DMS53 (cell line): ENCODE results near the gene CDC42EP1.
"Not testable (repeated sequence)": the region's sequence is repeated elsewhere in the genome, so short reads cannot be mapped to it uniquely, and the experiment has no call there.

Source experiments
- DNase-seq: peaks from one replicate; lab custom pipeline; 2025; lab: John Stamatoyannopoulos, UW

CDC42EP1 gene

GRCh38 chr22:37559901-37560607 is at the start of gene CDC42EP1:
TSS of gene CDC42EP1 (plus strand) at chr22:37560480. CDS start at chr22:37566350, 5,870 bp downstream.
- DNase-seq: peak; percentile 36

GRCh38 chr22:37511395-37512104 is 48.7 kb upstream of the CDC42EP1 start:
- DNase-seq: peak; percentile 26

GRCh38 chr22:37514526-37515051 is 45.7 kb upstream of the CDC42EP1 start:
- no peak for DNase-seq

DNA sequence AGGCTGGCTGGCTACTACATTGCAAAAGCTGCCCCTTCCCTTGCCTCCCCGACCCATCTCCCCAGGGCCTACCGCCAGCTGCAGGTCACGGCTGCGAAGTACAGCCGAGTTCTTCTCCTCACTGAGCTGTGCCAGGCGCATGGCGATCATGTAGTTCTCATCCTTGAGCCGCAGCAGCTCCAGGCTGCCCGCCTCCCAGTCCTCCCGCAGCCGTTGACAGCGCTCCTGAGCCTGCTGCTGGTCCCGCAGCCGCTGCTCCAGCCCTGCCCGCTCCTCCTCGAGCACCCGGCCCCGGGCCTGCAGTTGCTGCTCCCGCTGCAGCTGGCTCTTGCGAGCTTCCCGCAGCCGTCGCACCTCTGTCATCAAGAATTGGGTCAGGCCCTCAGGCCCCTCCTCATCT is 44.4 kb upstream of the CDC42EP1 start:
- DNase-seq: no peak

DNA sequence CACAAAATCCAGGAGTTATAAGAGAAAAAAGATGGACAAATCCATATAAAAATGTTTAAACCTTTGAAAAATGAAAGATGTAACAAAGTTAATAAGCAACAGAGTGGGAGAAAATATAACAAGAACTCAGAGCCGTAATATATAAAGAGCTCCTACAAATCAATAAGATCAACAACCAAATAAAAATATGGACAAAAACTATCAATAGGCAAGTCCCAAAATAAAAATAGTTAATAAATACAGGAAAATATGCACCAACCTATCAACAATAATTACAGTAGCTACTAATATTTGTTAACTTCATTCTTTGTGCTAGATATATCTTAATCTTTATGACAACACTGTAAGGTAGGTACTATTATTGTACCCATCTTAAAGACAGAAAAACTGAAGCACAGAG is 43.8 kb upstream of the CDC42EP1 start:
- DNase-seq: no peak

- no peak for DNase-seq
Measured at GRCh38 chr22:37517826-37518450, 42.3 kb upstream of the CDC42EP1 start.

DNA sequence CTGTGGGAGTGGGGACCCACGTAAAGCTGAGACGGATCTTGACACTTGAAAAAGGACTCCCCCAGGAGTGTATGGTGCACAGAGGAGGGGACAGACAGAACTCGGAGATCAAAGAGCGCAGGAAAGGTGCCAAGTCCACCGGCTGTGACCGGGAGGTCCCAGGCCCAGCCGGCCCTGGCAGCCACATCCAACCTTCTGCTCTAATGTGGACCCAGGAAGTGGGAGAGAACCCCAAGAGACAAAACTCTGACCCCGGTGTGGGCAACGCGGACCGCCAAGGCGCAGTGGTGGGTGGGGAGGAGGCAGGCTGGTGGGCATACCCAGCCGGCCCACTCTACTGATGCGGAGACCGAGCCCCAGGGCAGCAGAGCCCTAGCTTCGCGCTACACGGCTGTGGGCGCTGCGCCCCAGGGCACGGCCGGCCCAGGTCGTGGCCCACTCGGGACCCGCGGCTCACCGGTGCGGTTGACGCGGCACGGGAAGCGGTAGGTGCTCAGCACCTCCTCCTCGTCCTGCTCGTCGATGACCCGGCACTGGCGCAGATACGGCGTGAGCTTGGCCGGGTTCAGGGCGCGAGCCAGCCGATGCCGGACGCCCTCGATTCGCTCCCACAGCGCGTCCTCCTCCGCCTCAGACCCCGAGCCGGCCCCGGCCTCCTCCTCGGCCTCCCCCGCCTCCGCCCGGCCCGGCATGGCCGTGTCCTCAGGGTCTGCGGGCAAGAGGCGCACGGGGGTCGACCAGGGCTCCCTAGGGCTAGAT is 41.6 kb upstream of the CDC42EP1 start:
- DNase-seq: peak; percentile 38

DNA sequence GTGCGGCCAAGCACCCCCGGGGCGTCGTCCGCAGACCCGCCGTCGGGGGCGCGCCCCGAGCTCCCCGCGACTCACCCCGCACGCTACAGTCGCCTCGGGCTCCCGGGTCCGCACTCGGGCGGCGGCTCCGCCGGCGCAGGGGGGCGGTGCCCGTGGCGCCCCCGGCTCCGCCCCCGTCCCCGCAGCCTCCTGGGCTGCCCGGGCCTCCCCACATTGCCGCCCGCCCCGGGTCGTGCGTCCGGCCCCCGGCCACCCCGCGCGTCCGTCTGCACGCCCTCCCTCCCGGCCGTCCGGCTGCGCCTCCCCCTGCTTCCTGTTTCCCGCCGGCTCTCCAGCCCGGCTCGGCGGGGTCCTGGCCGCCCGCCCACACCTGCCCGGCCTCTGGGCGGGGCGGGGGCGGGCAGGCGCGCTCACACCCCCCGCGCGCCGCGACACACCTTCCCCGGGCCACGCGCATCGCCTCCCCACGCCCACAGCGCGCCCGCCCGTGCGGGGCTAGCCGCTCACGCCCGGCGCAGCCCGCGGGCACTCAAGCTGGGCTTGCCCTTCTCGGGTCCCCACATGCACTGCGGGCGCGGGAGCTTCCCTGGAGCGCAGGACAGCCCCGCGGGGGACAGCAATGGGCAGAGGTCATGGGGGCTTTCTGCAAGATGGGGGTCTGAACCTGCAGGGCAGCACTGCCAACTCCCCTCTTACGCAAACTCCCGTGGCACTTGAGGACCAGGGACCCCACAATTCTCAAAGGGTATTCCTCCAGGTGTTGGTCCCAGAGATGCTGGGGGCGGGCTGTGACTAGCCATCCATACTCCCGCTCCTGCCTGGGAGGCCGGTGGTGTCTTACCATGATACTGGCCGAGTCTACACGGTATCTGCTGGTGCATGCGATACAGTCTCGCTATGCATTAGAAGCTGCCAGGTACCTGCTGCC is 40.7 kb upstream of the CDC42EP1 start, which contains the start of gene CARD10:
Gene CARD10, minus strand, starts transcription at position 148 of the 928 bp plus-strand sequence. CDS start 215 bp downstream, outside the sequence.
- peak; percentile 56 for DNase-seq

DNA sequence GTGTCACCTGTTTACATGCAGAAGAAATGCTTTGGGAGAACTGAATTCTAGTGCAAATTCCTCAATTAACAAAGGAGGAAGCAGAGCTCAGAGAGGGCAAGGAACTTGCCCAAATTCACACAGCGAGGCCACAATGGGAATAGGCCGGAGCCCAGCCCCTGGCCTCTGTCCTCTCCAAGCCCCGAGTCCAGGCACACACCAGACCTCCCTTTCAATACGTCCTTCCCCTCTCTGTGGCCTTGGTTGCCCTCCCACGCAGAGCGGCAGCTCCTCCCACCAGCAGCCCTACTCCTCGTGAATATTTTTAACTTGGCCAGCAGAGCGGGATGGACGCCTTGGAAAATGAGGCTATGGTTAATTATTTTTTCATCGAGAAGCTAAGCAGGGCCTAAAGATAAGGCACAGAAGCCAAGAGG is 39.5 kb upstream of the CDC42EP1 start:
- DNase-seq: no peak

- no peak for DNase-seq
Measured at GRCh38 chr22:37521236-37521739, 39.0 kb upstream of the CDC42EP1 start.

DNA sequence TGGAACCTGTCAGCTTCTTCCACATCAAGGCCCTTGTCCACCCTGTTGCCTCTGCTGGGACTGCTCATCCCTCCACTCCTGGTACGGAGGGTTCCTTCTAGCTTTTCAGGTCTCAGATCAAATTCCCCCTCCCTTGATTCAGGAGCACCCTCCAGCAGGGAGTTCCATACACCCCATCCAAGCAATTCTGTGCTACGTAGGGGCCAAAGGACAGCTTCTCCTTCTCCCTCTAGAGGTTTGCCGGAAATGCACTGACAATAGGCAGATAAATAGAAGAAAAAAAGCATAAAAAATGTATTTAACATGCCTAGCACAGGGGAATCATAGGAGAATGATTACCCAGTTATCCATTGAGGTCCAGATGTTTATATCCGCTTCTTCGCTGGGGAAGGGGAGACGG is 37.8 kb upstream of the CDC42EP1 start:
- no peak for DNase-seq

DNA sequence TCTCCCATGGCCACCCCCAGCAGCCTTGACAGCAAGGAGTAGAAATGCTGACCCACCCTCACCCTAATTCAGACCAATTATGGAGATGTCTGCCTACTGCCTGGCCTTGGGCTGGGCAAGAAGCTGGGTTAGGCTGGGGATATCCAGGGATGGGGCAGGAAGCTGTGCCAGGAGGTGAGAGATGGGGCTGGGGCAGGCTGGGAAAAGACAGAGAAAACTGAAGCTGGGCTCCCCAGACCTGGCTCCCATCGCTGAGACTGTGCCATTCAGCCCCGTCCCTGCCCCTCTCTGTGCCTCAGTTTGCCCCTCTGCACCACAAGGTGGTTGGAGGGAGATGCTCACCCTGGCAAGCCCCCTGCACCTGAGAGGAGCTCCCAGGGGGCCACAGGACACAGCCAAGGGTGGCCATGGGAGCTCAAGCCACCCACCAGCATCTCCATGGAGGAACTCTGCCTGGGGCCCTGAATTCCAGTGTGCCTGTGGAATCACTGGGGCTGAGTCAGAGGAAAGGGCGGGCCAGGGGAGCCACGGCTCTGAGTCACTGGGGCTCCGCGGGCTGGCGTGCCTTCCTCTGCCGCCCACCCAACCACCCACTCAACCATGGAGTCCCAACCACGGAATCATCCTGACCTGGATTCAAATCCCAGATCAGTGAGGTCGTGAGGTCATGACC is 35.1 kb upstream of the CDC42EP1 start:
- no peak for DNase-seq

DNA sequence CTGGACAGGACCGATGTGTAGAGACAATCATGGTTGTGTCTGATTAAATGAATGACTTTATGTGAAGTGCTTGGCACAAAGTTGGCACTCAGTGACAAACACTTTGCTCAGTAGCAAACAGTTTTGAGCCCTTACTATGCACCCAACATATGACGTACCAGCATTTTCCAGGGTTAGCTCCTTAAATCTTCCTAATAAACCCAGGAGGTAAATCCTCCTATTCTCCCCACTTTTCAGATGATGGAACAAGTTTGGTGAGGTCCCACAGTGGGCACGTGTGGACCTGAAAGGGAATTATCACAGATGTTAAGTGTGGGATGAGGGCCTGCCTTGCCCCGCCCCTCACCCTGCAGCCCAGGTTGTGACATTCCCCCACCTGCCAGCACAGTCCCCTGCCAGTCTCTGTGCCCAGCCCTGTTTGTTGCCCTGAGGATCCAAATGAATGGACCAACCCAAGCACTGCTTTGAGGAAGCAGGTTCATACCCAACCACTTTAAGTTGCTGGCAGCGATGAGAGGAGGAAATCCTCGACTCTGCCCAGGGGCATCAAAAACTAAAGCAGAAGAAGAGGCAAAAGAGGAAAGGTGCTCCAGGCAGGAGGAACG is 34.4 kb upstream of the CDC42EP1 start:
- no peak for DNase-seq

- no peak for DNase-seq
Measured at GRCh38 chr22:37526376-37526775, 33.9 kb upstream of the CDC42EP1 start.

- not testable (repeated sequence) for DNase-seq
Measured at GRCh38 chr22:37527081-37527752, 33.1 kb upstream of the CDC42EP1 start.

GRCh38 chr22:37527952-37528351 is 32.3 kb upstream of the CDC42EP1 start:
- DNase-seq: not testable (repeated sequence)

DNA sequence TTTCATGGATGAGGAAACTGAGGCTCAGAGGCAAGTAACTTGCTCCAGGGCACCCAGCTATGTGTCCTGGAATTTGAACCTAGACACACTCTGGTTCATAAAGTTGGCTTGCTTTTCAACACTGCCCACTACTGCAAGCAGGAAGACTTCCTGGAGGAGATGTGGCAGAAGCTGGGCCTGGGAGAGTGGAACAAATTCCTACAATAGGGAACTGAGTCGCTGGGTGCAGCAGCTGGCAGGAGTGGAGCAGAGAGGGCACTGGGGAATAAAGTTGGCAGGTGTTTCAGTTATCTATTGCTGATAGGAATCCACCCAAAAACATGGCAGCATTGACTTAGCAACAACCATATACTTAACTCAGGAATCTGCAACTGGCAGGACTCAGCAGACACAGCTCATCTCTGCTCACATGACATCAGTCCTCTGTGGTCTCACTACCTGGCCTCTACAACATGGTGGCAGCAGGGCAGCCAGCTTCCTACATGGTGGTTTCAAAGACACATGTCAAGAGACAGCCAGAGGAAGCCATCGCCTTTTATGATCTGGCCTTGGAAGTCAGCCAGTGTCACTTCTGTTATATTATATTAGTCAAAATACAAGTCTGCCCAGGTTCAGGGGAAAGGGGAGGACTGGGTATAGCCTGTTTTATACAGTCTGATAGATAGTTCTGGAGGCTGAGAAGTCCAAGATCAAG is 30.5 kb upstream of the CDC42EP1 start:
- peak; percentile 12 for DNase-seq

DNA sequence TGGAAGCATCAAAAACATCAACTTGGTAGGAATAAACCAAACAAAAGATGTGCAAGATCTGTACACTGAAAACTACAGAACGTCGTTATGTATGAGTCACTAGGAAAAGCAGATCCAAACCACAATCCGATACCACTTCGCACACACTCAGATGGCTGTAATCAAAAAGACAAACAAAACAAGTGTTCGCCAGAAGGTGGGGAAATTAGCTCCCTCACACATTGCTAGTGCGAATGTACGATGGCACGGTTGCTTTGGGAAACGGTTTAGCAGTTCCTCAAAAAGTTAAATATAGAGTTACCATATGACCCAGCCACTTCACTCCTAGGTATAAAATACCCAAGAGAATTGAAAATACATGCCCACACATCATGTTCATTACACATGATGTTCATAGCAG is 26.3 kb upstream of the CDC42EP1 start:
- peak; percentile 69 for DNase-seq
